Neural cell (in vitro differentiated cells): Measurements from ENCODE around the gene SLC24A3. TPM values are rescaled to one million over a fixed set of nuclear protein-coding genes. Genes with fewer than 3 reads are reported as not detected.

ENCODE experiments used
- H2AFZ ChIP-seq: fragments of 200-600, 300-800 bp; sonication (generic), shearing (Covaris generic); 2 replicates; pipeline ENCODE4 v1.6.0; 2014; ENCODE audit warnings: low read depth, mild to moderate bottlenecking, antibody characterized with exemption, low read length, moderate library complexity
- H3F3A ChIP-seq: fragments of 200-600 bp; shearing (Covaris generic); 2 replicates; pipeline ENCODE4 v1.6.1; 2016; ENCODE audit warnings: mild to moderate bottlenecking, moderate library complexity, mixed read lengths, antibody characterized with exemption, low read length; ENCODE audit not compliant: insufficient read depth, poor library complexity, severe bottlenecking
- H3K27ac ChIP-seq: fragments of 200-600, 300-800 bp; sonication (generic), shearing (Covaris generic); 2 replicates; pipeline ENCODE4 v1.5.1; 2014; ENCODE audit warnings: mild to moderate bottlenecking, low read length, moderate library complexity
- H3K27me3 ChIP-seq: fragments of 300-800, 200-600 bp; sonication (generic), shearing (Covaris generic); 2 replicates; pipeline ENCODE4 v1.6.0; 2014; ENCODE audit warnings: mild to moderate bottlenecking, low read depth, low read length, moderate library complexity; ENCODE audit not compliant: insufficient read depth
- H3K36me3 ChIP-seq: fragments of 300-800, 200-600 bp; sonication (generic), shearing (Covaris generic); 2 replicates; pipeline ENCODE4 v1.5.1; 2014; ENCODE audit warnings: mild to moderate bottlenecking, antibody characterized with exemption, low read length, moderate library complexity; ENCODE audit not compliant: insufficient read depth
- H3K4me2 ChIP-seq: fragments of 300-800, 200-600 bp; sonication (generic), shearing (Covaris generic); 2 replicates; pipeline ENCODE4 v1.6.0; 2014; ENCODE audit warnings: mild to moderate bottlenecking, low read length
- H3K4me3 ChIP-seq: fragments of 300-800, 200-600 bp; sonication (generic), shearing (Covaris generic); 2 replicates; pipeline ENCODE4 v1.5.1; 2014; ENCODE audit warnings: mild to moderate bottlenecking, low read length, moderate library complexity
- H3K79me2 ChIP-seq: fragments of 200-600 bp; shearing (Covaris generic); replicated peaks from 2 replicates; pipeline ENCODE4 v1.6.0; 2014; ENCODE audit warnings: mild to moderate bottlenecking, low read length, moderate library complexity; ENCODE audit not compliant: insufficient read depth
- H3K9ac ChIP-seq: fragments of 300-800, 200-600 bp; sonication (generic), shearing (Covaris generic); 2 replicates; pipeline ENCODE4 v1.6.1; 2016; ENCODE audit warnings: mild to moderate bottlenecking, low read length, mixed read lengths
- H3K9me2 ChIP-seq: fragments of 200-600 bp; shearing (Covaris generic); 2 replicates; pipeline ENCODE4 v1.6.1; 2016; ENCODE audit warnings: mild to moderate bottlenecking, low read length, mixed read lengths; ENCODE audit not compliant: insufficient read depth
- H3K9me3 ChIP-seq: fragments of 200-600, 300-800 bp; sonication (generic), shearing (Covaris generic); 2 replicates; pipeline ENCODE4 v1.6.1; 2016; ENCODE audit warnings: mild to moderate bottlenecking, mixed run types, low read length, moderate library complexity, mixed read lengths
- H4K20me1 ChIP-seq: fragments of 200-600 bp; shearing (Covaris generic); 2 replicates; pipeline ENCODE4 v1.6.1; 2016; ENCODE audit warnings: mild to moderate bottlenecking, mixed run types; ENCODE audit not compliant: insufficient read depth
- EP300 ChIP-seq: fragments of 450-650 bp; conservative IDR thresholded peaks from 2 replicates; pipeline ENCODE4 v1.6.1; 2014; ENCODE audit warnings: antibody characterized with exemption, mild to moderate bottlenecking, moderate library complexity; ENCODE audit not compliant: poor library complexity, severe bottlenecking
- EZH2 ChIP-seq: fragments of 200-600, 300-800 bp; shearing (Covaris generic), sonication (generic); IDR thresholded peaks from 2 replicates; pipeline ENCODE4 v1.6.1; 2014; ENCODE audit warnings: antibody characterized with exemption, low read length, borderline replicate concordance, mild to moderate bottlenecking; ENCODE audit not compliant: insufficient read depth, poor library complexity, severe bottlenecking
- MXI1 ChIP-seq: fragments of 450-650 bp; conservative IDR thresholded peaks from 2 replicates; pipeline ENCODE4 v1.6.1; 2014; ENCODE audit warnings: antibody characterized with exemption, mild to moderate bottlenecking; ENCODE audit not compliant: poor library complexity, severe bottlenecking
- POLR2AphosphoS5 ChIP-seq: IDR thresholded peaks from 2 replicates; pipeline ENCODE4 v1.6.1; 2012
- RAD21 ChIP-seq: fragments of 450-650 bp; conservative IDR thresholded peaks from 2 replicates; pipeline ENCODE4 v1.6.1; 2014; ENCODE audit warnings: antibody characterized with exemption, mild to moderate bottlenecking, moderate library complexity
- SMC3 ChIP-seq: fragments of 450-650 bp; conservative IDR thresholded peaks from 2 replicates; pipeline ENCODE4 v1.6.1; 2014; ENCODE audit warnings: antibody characterized with exemption, mild to moderate bottlenecking, moderate library complexity; ENCODE audit not compliant: poor library complexity
- TAF1 ChIP-seq: IDR thresholded peaks from 2 replicates; pipeline ENCODE4 v1.6.1; 2012; ENCODE audit warnings: low read depth
- polyA plus RNA-seq: library from polyadenylated mRNA; depleted of rRNA; stranded (reverse); fragments of >200 nt; gene quantifications from 2 replicates; pipeline ENCODE4 v1.2.3, GENCODE V29; 2014
- TF ChIP-seq, protein P1 (sequence below): fragments of 450-650 bp; IDR thresholded peaks from 2 replicates; pipeline ENCODE4 v1.5.1; 2014; ENCODE audit warnings: antibody characterized with exemption, mild to moderate bottlenecking, moderate library complexity; ENCODE audit not compliant: poor library complexity, severe bottlenecking
- TF ChIP-seq, protein P2 (sequence below): IDR thresholded peaks from 2 replicates; pipeline ENCODE4 v1.6.1; 2012; ENCODE audit warnings: borderline replicate concordance

SLC24A3 gene
- polyA plus RNA-seq, 1 donor from 2014 or later: 6.5 TPM

GRCh38 chr20:19590382-19590781, 377.9 kb downstream of the SLC24A3 start:
- no peak for TF ChIP-seq TAF1
- TF ChIP-seq EZH2: no peak
- no peak for TF ChIP-seq RAD21
- TF ChIP-seq POLR2AphosphoS5: no peak
- TF ChIP-seq SMC3: no peak
- Histone ChIP-seq H3K9me3 (no peaks in the 10 kb centered on the region), H3K4me3 (no peak overlapping the region), H3K9me2 (no peaks in the 10 kb centered on the region), H3K36me3 (no peaks in the 10 kb centered on the region), H2AFZ (no peak overlapping the region), H3K27me3 (no peaks in the 10 kb centered on the region), H3F3A (no peaks in the 10 kb centered on the region), H3K79me2 (no peaks in the 10 kb centered on the region), H4K20me1 (no peaks in the 10 kb centered on the region), H3K4me2 (no peak overlapping the region), H3K27ac (no peak overlapping the region), H3K9ac (no peak overlapping the region)

DNA sequence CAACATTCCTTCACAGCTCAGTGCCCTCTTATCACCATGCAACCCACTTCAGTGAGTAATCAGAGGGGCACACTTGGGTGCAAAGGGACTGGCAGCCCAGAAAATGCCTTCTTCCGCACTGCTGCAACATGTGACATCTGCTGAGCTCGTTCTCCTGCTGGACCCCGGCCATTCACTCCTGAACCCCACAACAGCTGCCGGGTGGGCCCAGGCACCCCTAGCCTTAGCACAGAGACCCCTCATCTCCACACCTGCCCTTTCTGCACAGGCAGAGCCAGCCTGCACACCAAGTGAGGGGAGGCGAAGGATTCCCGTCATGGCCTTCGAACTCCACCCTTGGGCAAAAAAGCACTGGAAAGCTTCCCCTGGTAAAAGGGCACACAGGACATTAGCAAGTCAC, 381.3 kb downstream of the SLC24A3 start:
- Histone ChIP-seq H3K9ac (no peak overlapping the region), H3K27me3 (no peaks in the 10 kb centered on the region), H3K27ac (no peak overlapping the region), H4K20me1 (no peaks in the 10 kb centered on the region), H3F3A (no peaks in the 10 kb centered on the region), H3K4me3 (no peak overlapping the region), H2AFZ (no peak overlapping the region), H3K79me2 (no peaks in the 10 kb centered on the region), H3K9me2 (no peaks in the 10 kb centered on the region), H3K4me2 (no peak overlapping the region), H3K9me3 (no peaks in the 10 kb centered on the region), H3K36me3 (no peaks in the 10 kb centered on the region)
- TF ChIP-seq RAD21: no peak
- TF ChIP-seq, protein P1, sequence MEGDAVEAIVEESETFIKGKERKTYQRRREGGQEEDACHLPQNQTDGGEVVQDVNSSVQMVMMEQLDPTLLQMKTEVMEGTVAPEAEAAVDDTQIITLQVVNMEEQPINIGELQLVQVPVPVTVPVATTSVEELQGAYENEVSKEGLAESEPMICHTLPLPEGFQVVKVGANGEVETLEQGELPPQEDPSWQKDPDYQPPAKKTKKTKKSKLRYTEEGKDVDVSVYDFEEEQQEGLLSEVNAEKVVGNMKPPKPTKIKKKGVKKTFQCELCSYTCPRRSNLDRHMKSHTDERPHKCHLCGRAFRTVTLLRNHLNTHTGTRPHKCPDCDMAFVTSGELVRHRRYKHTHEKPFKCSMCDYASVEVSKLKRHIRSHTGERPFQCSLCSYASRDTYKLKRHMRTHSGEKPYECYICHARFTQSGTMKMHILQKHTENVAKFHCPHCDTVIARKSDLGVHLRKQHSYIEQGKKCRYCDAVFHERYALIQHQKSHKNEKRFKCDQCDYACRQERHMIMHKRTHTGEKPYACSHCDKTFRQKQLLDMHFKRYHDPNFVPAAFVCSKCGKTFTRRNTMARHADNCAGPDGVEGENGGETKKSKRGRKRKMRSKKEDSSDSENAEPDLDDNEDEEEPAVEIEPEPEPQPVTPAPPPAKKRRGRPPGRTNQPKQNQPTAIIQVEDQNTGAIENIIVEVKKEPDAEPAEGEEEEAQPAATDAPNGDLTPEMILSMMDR: no peak
- no peak for TF ChIP-seq SMC3
- no peak for TF ChIP-seq MXI1
- TF ChIP-seq TAF1: no peak
- no peak for TF ChIP-seq POLR2AphosphoS5
- TF ChIP-seq, protein P2, sequence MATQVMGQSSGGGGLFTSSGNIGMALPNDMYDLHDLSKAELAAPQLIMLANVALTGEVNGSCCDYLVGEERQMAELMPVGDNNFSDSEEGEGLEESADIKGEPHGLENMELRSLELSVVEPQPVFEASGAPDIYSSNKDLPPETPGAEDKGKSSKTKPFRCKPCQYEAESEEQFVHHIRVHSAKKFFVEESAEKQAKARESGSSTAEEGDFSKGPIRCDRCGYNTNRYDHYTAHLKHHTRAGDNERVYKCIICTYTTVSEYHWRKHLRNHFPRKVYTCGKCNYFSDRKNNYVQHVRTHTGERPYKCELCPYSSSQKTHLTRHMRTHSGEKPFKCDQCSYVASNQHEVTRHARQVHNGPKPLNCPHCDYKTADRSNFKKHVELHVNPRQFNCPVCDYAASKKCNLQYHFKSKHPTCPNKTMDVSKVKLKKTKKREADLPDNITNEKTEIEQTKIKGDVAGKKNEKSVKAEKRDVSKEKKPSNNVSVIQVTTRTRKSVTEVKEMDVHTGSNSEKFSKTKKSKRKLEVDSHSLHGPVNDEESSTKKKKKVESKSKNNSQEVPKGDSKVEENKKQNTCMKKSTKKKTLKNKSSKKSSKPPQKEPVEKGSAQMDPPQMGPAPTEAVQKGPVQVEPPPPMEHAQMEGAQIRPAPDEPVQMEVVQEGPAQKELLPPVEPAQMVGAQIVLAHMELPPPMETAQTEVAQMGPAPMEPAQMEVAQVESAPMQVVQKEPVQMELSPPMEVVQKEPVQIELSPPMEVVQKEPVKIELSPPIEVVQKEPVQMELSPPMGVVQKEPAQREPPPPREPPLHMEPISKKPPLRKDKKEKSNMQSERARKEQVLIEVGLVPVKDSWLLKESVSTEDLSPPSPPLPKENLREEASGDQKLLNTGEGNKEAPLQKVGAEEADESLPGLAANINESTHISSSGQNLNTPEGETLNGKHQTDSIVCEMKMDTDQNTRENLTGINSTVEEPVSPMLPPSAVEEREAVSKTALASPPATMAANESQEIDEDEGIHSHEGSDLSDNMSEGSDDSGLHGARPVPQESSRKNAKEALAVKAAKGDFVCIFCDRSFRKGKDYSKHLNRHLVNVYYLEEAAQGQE: no peak
- TF ChIP-seq EZH2: no peak
- no peak for TF ChIP-seq EP300

DNA sequence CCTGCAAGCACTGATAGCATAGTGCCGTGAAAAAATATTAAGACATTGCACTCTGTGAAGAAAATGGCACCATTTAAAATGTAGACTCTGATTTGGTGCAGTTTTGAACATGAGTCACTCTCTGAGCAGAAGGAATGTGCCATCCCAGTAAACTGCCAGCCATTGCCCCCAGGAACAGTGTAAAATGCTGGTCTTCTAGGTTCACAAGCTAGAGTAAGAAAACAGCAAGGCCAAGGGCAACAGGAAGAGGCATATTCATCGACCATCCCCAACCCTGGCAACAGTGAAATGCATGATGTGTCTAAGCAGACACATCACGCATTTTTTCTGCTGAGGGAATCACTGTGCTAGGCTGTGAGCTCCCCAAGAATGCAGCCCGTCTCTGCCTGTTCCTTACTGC, 382.5 kb downstream of the SLC24A3 start:
- H2AFZ ChIP-seq: no peak overlapping the region
- no peaks in the 10 kb centered on the region for H3K27me3 ChIP-seq
- H3K9ac ChIP-seq: no peak overlapping the region
- H3K4me2 ChIP-seq: no peak overlapping the region
- no peaks in the 10 kb centered on the region for H3F3A ChIP-seq
- H3K36me3 ChIP-seq: no peaks in the 10 kb centered on the region
- H4K20me1 ChIP-seq: no peaks in the 10 kb centered on the region
- TF ChIP-seq TAF1 (no peak), RAD21 (no peak), POLR2AphosphoS5 (no peak), SMC3 (no peak), MXI1 (no peak), EP300 (no peak), EZH2 (no peak)
- TF ChIP-seq, protein P2: no peak
- TF ChIP-seq, protein P1: no peak
- H3K9me2 ChIP-seq: no peaks in the 10 kb centered on the region
- H3K9me3 ChIP-seq: no peaks in the 10 kb centered on the region
- H3K4me3 ChIP-seq: no peak overlapping the region
- no peak overlapping the region for H3K27ac ChIP-seq
- H3K79me2 ChIP-seq: no peaks in the 10 kb centered on the region
